HEK293 (cell line): ENCODE results near the gene MRNIP.

ENCODE experiments used
- CTCF ChIA-PET: fragments of 350-600 bp; formaldehyde crosslinking; extraction: SDS; loops from one replicate; lab custom pipeline; 2021; ENCODE audit warnings: antibody characterized with exemption; lab: Yijun Ruan, JAX
- POLR2A ChIA-PET: fragments of 300-600 bp; formaldehyde crosslinking; extraction: SDS; loops from one replicate; lab custom pipeline; 2020; ENCODE audit warnings: antibody characterized with exemption, inconsistent platforms; lab: Yijun Ruan, JAX
- H3K27ac ChIP-seq: fragments of 200-500 bp; sonication (Bioruptor generic); 2 replicates; pipeline ENCODE4 v1.5.1; 2014; ENCODE audit warnings: low read depth, low read length, control low read depth, inconsistent platforms; ENCODE audit errors: extremely low read depth
- H3K36me3 ChIP-seq, 2 experiments: fragments of 200-500 bp in 1 of 2; sonication (Bioruptor generic) in 1 of 2; 1 replicate in 1 of 2; 2 replicates in 1 of 2; pipeline ENCODE4 v1.5.1; 2014 to 2017; ENCODE audit warnings: inconsistent platforms in 2 of 2, low read length in 2 of 2; ENCODE audit not compliant: control insufficient read depth in 2 of 2, insufficient read depth in 1 of 2
- H3K4me1 ChIP-seq: fragments of 200-500 bp; sonication (Bioruptor generic); 2 replicates; pipeline ENCODE4 v1.5.1; 2014; ENCODE audit warnings: mild to moderate bottlenecking, low read length, inconsistent platforms; ENCODE audit not compliant: control insufficient read depth, insufficient read depth
- H3K4me3 ChIP-seq: 2 replicates; pipeline ENCODE4 v1.5.1; 2011; ENCODE audit warnings: low read depth, mild to moderate bottlenecking, control low read depth, low read length, moderate library complexity
- H3K9me3 ChIP-seq: fragments of 200-500 bp; sonication (Bioruptor generic); 2 replicates; pipeline ENCODE4 v1.5.1; 2014; ENCODE audit warnings: low read depth, low read length, inconsistent platforms; ENCODE audit not compliant: control insufficient read depth, insufficient read depth
- GLIS1 ChIP-seq: fragments of 450-650 bp; formaldehyde crosslinking; IDR thresholded peaks from 2 replicates; pipeline ENCODE4 v1.5.1; 2016; ENCODE audit warnings: missing biosample characterization, missing genetic modification characterization
- GLIS2 ChIP-seq: fragments of 450-650 bp; formaldehyde crosslinking; IDR thresholded peaks from 2 replicates; pipeline ENCODE4 v1.5.1; 2016; ENCODE audit warnings: missing biosample characterization, missing genetic modification characterization
- INSM2 ChIP-seq: fragments of 450-650 bp; formaldehyde crosslinking; IDR thresholded peaks from 2 replicates; pipeline ENCODE4 v1.5.1; 2016; ENCODE audit warnings: missing biosample characterization, missing genetic modification characterization
- KLF9 ChIP-seq: fragments of 450-650 bp; formaldehyde crosslinking; IDR thresholded peaks from 2 replicates; pipeline ENCODE4 v1.5.1; 2016; ENCODE audit warnings: missing biosample characterization, missing genetic modification characterization, low read depth
- PBX3 ChIP-seq: sonication (generic); formaldehyde crosslinking; IDR thresholded peaks from 2 replicates; pipeline ENCODE4 v1.8.1; 2022; ENCODE audit warnings: mild to moderate bottlenecking, moderate library complexity, missing genetic modification reagents
- SP3 ChIP-seq: fragments of 450-650 bp; formaldehyde crosslinking; IDR thresholded peaks from 2 replicates; pipeline ENCODE4 v1.5.1; 2016; ENCODE audit warnings: missing biosample characterization, missing genetic modification characterization
- ZBTB20 ChIP-seq: fragments of 450-650 bp; formaldehyde crosslinking; IDR thresholded peaks from 2 replicates; pipeline ENCODE4 v1.5.1; 2016; ENCODE audit warnings: missing biosample characterization, missing genetic modification characterization
- ZBTB26 ChIP-seq: fragments of 450-650 bp; formaldehyde crosslinking; optimal IDR thresholded peaks from 2 replicates; pipeline ENCODE3; 2016; ENCODE audit warnings: missing biosample characterization, mild to moderate bottlenecking, missing genetic modification characterization
- ZBTB8A ChIP-seq: fragments of 450-650 bp; formaldehyde crosslinking; IDR thresholded peaks from 2 replicates; pipeline ENCODE4 v1.5.1; 2016; ENCODE audit warnings: missing biosample characterization, missing genetic modification characterization
- ZNF138 ChIP-seq: fragments of 450-650 bp; formaldehyde crosslinking; IDR thresholded peaks from 2 replicates; pipeline ENCODE4 v1.5.1; 2016; ENCODE audit warnings: missing biosample characterization, missing genetic modification characterization, borderline replicate concordance
- ZNF18 ChIP-seq: fragments of 450-650 bp; formaldehyde crosslinking; IDR thresholded peaks from 2 replicates; pipeline ENCODE4 v1.5.1; 2016; ENCODE audit warnings: missing biosample characterization, missing genetic modification characterization
- ZNF2 ChIP-seq: fragments of 450-650 bp; formaldehyde crosslinking; IDR thresholded peaks from 2 replicates; pipeline ENCODE4 v1.5.1; 2016; ENCODE audit warnings: missing biosample characterization, missing genetic modification characterization
- ZNF266 ChIP-seq: fragments of 450-650 bp; formaldehyde crosslinking; IDR thresholded peaks from 2 replicates; pipeline ENCODE4 v1.5.1; 2016; ENCODE audit warnings: missing biosample characterization, missing genetic modification characterization, low read depth
- ZNF324 ChIP-seq: fragments of 450-650 bp; formaldehyde crosslinking; IDR thresholded peaks from 2 replicates; pipeline ENCODE4 v1.5.1; 2016; ENCODE audit warnings: missing biosample characterization, missing genetic modification characterization
- ZNF341 ChIP-seq: fragments of 450-650 bp; formaldehyde crosslinking; IDR thresholded peaks from 2 replicates; pipeline ENCODE4; 2016; ENCODE audit warnings: low read depth, missing biosample characterization, missing genetic modification characterization
- ZNF366 ChIP-seq: fragments of 450-650 bp; formaldehyde crosslinking; conservative IDR thresholded peaks from 2 replicates; pipeline ENCODE4 v1.5.1; 2016; ENCODE audit warnings: missing biosample characterization, missing genetic modification characterization
- ZNF48 ChIP-seq: fragments of 450-650 bp; formaldehyde crosslinking; IDR thresholded peaks from 2 replicates; pipeline ENCODE4 v1.5.1; 2016; ENCODE audit warnings: missing biosample characterization, missing genetic modification characterization
- ZNF548 ChIP-seq: fragments of 450-650 bp; formaldehyde crosslinking; IDR thresholded peaks from 2 replicates; pipeline ENCODE4 v1.5.1; 2016; ENCODE audit warnings: missing biosample characterization, missing genetic modification characterization
- ZNF555 ChIP-seq: fragments of 450-650 bp; formaldehyde crosslinking; conservative IDR thresholded peaks from 2 replicates; pipeline ENCODE4 v1.5.1; 2017; ENCODE audit warnings: missing biosample characterization, mild to moderate bottlenecking, missing genetic modification characterization, inconsistent platforms
- ZNF560 ChIP-seq: fragments of 450-650 bp; formaldehyde crosslinking; IDR thresholded peaks from 2 replicates; pipeline ENCODE4 v1.5.1; 2017; ENCODE audit warnings: missing biosample characterization, missing genetic modification characterization, borderline replicate concordance
- ZNF580 ChIP-seq: fragments of 450-650 bp; formaldehyde crosslinking; IDR thresholded peaks from 2 replicates; pipeline ENCODE4 v1.5.1; 2016; ENCODE audit warnings: missing biosample characterization, missing genetic modification characterization
- ZNF596 ChIP-seq: fragments of 450-650 bp; IDR thresholded peaks from 2 replicates; pipeline ENCODE4 v1.5.0; 2018; ENCODE audit warnings: missing biosample characterization, mild to moderate bottlenecking, missing genetic modification characterization, moderate library complexity
- ZNF600 ChIP-seq: fragments of 450-650 bp; formaldehyde crosslinking; IDR thresholded peaks from 2 replicates; pipeline ENCODE4 v1.5.1; 2016; ENCODE audit warnings: missing biosample characterization, missing genetic modification characterization
- ZNF624 ChIP-seq: fragments of 450-650 bp; formaldehyde crosslinking; IDR thresholded peaks from 2 replicates; pipeline ENCODE4 v1.5.1; 2017; ENCODE audit warnings: missing biosample characterization, missing genetic modification characterization
- ZNF707 ChIP-seq: fragments of 450-650 bp; formaldehyde crosslinking; IDR thresholded peaks from 2 replicates; pipeline ENCODE4 v1.5.1; 2016; ENCODE audit warnings: missing biosample characterization, missing genetic modification characterization
- ZNF837 ChIP-seq: fragments of 450-650 bp; formaldehyde crosslinking; IDR thresholded peaks from 2 replicates; pipeline ENCODE4 v1.5.1; 2016; ENCODE audit warnings: missing biosample characterization, missing genetic modification characterization

Gene MRNIP

GRCh38 chr5:179858586-179859427, at the start of gene MRNIP (continued):
- peak; percentile 100 for TF ChIP-seq ZBTB26
- no peak for TF ChIP-seq ZNF580 (tag by site-specific recombination)
- no peak for TF ChIP-seq ZNF18
- no peak for TF ChIP-seq ZNF266
- TF ChIP-seq ZNF560 (tag by site-specific recombination): no peak
- TF ChIP-seq ZNF366 (tag by site-specific recombination): no peak
- TF ChIP-seq ZNF837 (tag by site-specific recombination): no peak
- TF ChIP-seq SP3 (tag by site-specific recombination): peak; percentile 88; the same call in 1 of the 2 replicates
- TF ChIP-seq ZNF624 (tag by site-specific recombination): no peak
- no peak; the same call in 1 of the 2 replicates for TF ChIP-seq ZNF2 (tag by site-specific recombination)
- TF ChIP-seq ZNF548 (tag by site-specific recombination): no peak

- H3K36me3 ChIP-seq: peaks cover 13 to 31% of the 10 kb centered on the region in 2 experiments; a peak in 2 of 3 replicates
- peaks cover 3% of the 10 kb centered on the region; the same call in 1 of the 2 replicates for H3K4me1 ChIP-seq
- H3K9me3 ChIP-seq: no peaks in the 10 kb centered on the region
- peak within 1 kb of the TSS; percentile 49; the same call in 1 of the 2 replicates for H3K27ac ChIP-seq
- ChIA-PET POLR2A (no interaction called here), CTCF (interaction anchor here (0.5 to 1.3 kb wide), 9 partner anchors 11 to 1295 kb away, joined by 3 to 5 read pairs (median 3); no protein-coding TSS in a partner anchor)
- H3K4me3 ChIP-seq: peak within 1 kb of the TSS; percentile 77
- TF ChIP-seq GLIS1: peak; percentile 81
- peak; percentile 93 for TF ChIP-seq ZNF600 (tag by site-specific recombination)
- TF ChIP-seq ZNF560 (tag by site-specific recombination): peak; percentile 85; the same call in 1 of the 2 replicates
- TF ChIP-seq ZNF555: no peak
- no peak for TF ChIP-seq ZNF707 (tag by site-specific recombination)
- TF ChIP-seq ZNF48 (tag by site-specific recombination): no peak
- TF ChIP-seq ZBTB8A (tag by site-specific recombination): peak; percentile 82
- 0 out of 2 replicates have a peak, but pooled peaks have one; percentile 41 for TF ChIP-seq PBX3 (CRISPR knock-in tag)
- no peak for TF ChIP-seq ZNF138 (tag by site-specific recombination)
- TF ChIP-seq ZNF2 (tag by site-specific recombination): 0 out of 2 replicates have a peak, but pooled peaks have one; percentile 30
- peak; percentile 39 for TF ChIP-seq ZBTB26
- no peak for TF ChIP-seq ZNF324
- TF ChIP-seq GLIS2: peak; percentile 37; the same call in 1 of the 2 replicates
- no peak for TF ChIP-seq ZNF596 (tag by site-specific recombination)
- 0 out of 2 replicates have a peak, but pooled peaks have one; percentile 19 for TF ChIP-seq KLF9 (tag by site-specific recombination)
- TF ChIP-seq ZNF341: peak; percentile 49; the same call in 1 of the 2 replicates
- peak; percentile 33; the same call in 1 of the 2 replicates for TF ChIP-seq ZBTB20 (tag by site-specific recombination)
- no peak for TF ChIP-seq INSM2 (tag by site-specific recombination)
Observed at GRCh38 chr5:179907556-179908324, 49.1 kb upstream of the MRNIP start, which contains the start of gene TBC1D9B. TSS of gene TBC1D9B (minus strand) at chr5:179907897. CDS start at chr5:179907821, 76 bp downstream.
